Lower leg skin (tissue), 3 donors: ENCODE data around the gene SUGCT.

Experiments
- CTCF ChIP-seq, 3 donors: fragments of 450-650 bp; IDR thresholded peaks; one replicate each; pipeline ENCODE4 v1.5.1; 2016; ENCODE audit warnings: antibody characterized with exemption in 3 of 3, mild to moderate bottlenecking in 3 of 3, moderate library complexity in 2 of 3
- POLR2A ChIP-seq, 2 donors: fragments of 450-650 bp; IDR thresholded peaks; one replicate each; pipeline ENCODE4 v1.6.1; 2016 to 2017; ENCODE audit warnings: antibody characterized with exemption in 2 of 2, mild to moderate bottlenecking in 1 of 2, moderate library complexity in 1 of 2

GRCh38 chr7:40701836-40702551 lies 567.2 kb downstream of the SUGCT start:
- TF ChIP-seq POLR2A (IDR thresholded peaks at IDR 0.05) (no peak), CTCF (IDR thresholded peaks at IDR 0.05) (no peak)
